Naive thymus-derived CD8-positive, alpha-beta T cell (primary cell): ENCODE data around the gene LMLN. TPM values are rescaled to one million over a fixed set of nuclear protein-coding genes. Genes with fewer than 3 reads are reported as not detected.

Source experiments
- ATAC-seq, 2 donors: fragments of 150-1000 bp; cut with Tn5 transposase in 1 of 2; sonication (Bioruptor Pico), chemical (Tn5 transposase) in 1 of 2; 1 replicate in 1 of 2; 2 replicates in 1 of 2; pipeline ENCODE4 v1.10.0; 2021; ENCODE audit warnings: mild to moderate bottlenecking in 2 of 2, moderate library complexity in 2 of 2
- POLR2A ChIA-PET: fragments of 350-600 bp; sonication (Branson Sonifier 250); formaldehyde crosslinking; loops from one replicate; lab custom pipeline; 2021; ENCODE audit warnings: antibody characterized with exemption; lab: Charles Lee
- DNase-seq, 10 donors: peaks; one replicate each; pipeline versions ENCODE4 v3.0.0 to v3.0.0-alpha.2; 2020 to 2022
- H3K27ac Mint-ChIP-seq, 10 donors: one replicate each; pipeline ENCODE4 v1.8.0; 2020 to 2022; ENCODE audit warnings: mild to moderate bottlenecking in 10 of 10, mixed read lengths in 10 of 10, moderate library complexity in 4 of 10, inconsistent platforms in 1 of 10
- H3K27me3 Mint-ChIP-seq, 5 donors: one replicate each; pipeline ENCODE4 v1.8.0; 2021 to 2022; ENCODE audit warnings: mixed read lengths in 5 of 5
- H3K36me3 Mint-ChIP-seq, 3 donors: one replicate each; pipeline ENCODE4 v1.8.0; 2020 to 2022; ENCODE audit warnings: mixed read lengths in 3 of 3, mild to moderate bottlenecking in 2 of 3, inconsistent platforms in 1 of 3
- H3K4me1 Mint-ChIP-seq, 4 donors: one replicate each; pipeline ENCODE4 v1.8.0; 2021 to 2022; ENCODE audit warnings: mixed read lengths in 4 of 4
- H3K4me3 Mint-ChIP-seq, 10 donors: one replicate each; pipeline ENCODE4 v1.8.0; 2020 to 2022; ENCODE audit warnings: mild to moderate bottlenecking in 10 of 10, mixed read lengths in 10 of 10, moderate library complexity in 6 of 10, inconsistent platforms in 1 of 10
- H3K9me3 Mint-ChIP-seq, 9 donors: one replicate each; pipeline ENCODE4 v1.8.0; 2020 to 2022; ENCODE audit warnings: mixed read lengths in 9 of 9, mild to moderate bottlenecking in 3 of 9, inconsistent platforms in 1 of 9, moderate library complexity in 1 of 9
- polyA plus RNA-seq, 3 donors: library from polyadenylated mRNA; unstranded; fragments of 300-500 nt; fragmentation: Illumina TruSeq; gene quantifications; one replicate each; pipeline ENCODE4 v1.2.3, GENCODE V29; 2021
- total RNA-seq, 8 experiments: library from RNA in 2 of 8; stranded (reverse) in 2 of 8; gene quantifications; one replicate each; pipeline ENCODE4 v1.2.3 and lab custom pipeline; 2021 to 2026

Gene LMLN
- total and polyA plus RNA-seq, 5 experiments from 2014 or later = 3.3 to 13.2 (median 4.9) TPM

DNA sequence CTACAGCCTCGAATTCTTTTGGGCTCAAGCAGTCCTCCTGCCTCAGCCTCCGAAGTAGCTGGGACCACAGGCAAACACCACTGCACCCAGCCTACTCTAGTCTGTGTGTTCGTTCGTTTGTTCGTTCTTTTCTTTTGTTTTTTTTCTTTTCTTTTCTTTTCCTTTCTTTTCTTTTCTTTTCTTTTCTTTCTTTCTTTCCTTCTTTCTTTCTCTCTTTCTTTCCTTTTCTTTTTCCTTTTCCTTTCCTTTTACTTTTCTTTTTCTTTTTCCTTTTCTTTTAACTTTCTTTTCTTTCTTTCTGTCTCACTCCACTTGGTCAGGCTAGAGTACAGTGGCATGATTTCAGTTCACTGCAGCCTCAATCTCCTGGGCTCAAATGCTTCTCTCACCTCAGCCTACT, 36.8 kb downstream of the LMLN start:
- peaks cover 14 to 71% (median 38%) of the 10 kb centered on the region in 3 donors for H3K36me3 Mint-ChIP-seq
- no peak overlapping the region for H3K4me3 Mint-ChIP-seq
- H3K9me3 Mint-ChIP-seq = no peaks in the 10 kb centered on the region
- no peaks in the 10 kb centered on the region for H3K27me3 Mint-ChIP-seq
- DNase-seq = no peak
- H3K4me1 Mint-ChIP-seq = peaks cover 0 to 1% (median 0%) of the 10 kb centered on the region in 4 donors
- peak overlapping the region in 2 of 10 donors; percentile 14 to 38 for H3K27ac Mint-ChIP-seq
- ATAC-seq = no peak
- POLR2A ChIA-PET = no interaction called here

DNA sequence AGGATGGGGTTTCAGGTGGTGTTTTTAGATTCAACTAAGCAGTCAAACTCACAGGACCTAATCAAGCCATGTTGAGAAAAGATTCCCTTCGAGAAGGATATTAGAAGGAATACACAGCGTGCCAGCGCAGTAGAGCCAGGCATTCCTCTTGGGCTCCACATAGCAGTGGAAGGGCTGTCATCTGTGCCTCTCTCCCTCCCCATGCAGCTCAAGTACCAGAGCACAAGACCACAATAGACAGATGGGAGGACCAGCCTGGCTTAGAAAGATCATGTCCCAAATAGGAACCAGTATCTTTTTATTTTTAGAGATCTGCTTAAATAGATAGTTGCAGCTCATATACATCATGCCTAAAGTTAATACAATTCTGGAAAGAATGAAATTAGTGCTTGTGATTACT, 37.9 kb downstream of the LMLN start:
- peaks cover 0 to 1% (median 0%) of the 10 kb centered on the region in 4 donors for H3K4me1 Mint-ChIP-seq
- no peaks in the 10 kb centered on the region for H3K9me3 Mint-ChIP-seq
- POLR2A ChIA-PET = no interaction called here
- ATAC-seq = no peak
- no peaks in the 10 kb centered on the region for H3K27me3 Mint-ChIP-seq
- DNase-seq = no peak
- no peak overlapping the region for H3K4me3 Mint-ChIP-seq
- peaks cover 7 to 69% (median 32%) of the 10 kb centered on the region in 3 donors for H3K36me3 Mint-ChIP-seq
- no peak overlapping the region for H3K27ac Mint-ChIP-seq

DNA sequence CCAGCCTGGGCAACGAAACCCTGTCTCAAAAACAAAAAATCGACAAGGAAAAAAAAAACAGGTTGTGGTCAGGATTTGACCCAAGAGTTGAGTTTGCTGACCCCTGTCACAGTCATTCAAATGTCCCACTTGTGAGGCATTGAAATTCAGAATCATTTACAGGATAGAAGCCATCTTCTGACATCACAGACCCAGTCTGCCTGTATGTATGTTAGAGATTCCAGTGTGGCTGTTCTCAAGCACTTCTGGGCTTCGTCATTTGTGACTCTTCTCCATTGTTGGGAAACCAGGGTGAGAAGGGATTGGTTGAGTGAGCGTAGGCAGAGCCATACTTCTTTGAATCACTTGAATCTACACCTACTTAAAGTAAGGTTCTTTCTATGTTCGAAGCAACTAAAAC, 57.1 kb downstream of the LMLN start:
- H3K4me3 Mint-ChIP-seq = no peak overlapping the region
- POLR2A ChIA-PET = interaction anchor here (0.6 kb wide), 1 partner anchor 60 kb away, joined by 3 read pairs; no protein-coding TSS in a partner anchor
- peaks cover 0 to 34% (median 24%) of the 10 kb centered on the region in 3 donors for H3K36me3 Mint-ChIP-seq
- no peak overlapping the region for H3K27ac Mint-ChIP-seq
- no peaks in the 10 kb centered on the region for H3K9me3 Mint-ChIP-seq
- ATAC-seq (no peak), DNase-seq (no peak)
- H3K27me3 Mint-ChIP-seq = no peaks in the 10 kb centered on the region
- no peaks in the 10 kb centered on the region for H3K4me1 Mint-ChIP-seq

DNA sequence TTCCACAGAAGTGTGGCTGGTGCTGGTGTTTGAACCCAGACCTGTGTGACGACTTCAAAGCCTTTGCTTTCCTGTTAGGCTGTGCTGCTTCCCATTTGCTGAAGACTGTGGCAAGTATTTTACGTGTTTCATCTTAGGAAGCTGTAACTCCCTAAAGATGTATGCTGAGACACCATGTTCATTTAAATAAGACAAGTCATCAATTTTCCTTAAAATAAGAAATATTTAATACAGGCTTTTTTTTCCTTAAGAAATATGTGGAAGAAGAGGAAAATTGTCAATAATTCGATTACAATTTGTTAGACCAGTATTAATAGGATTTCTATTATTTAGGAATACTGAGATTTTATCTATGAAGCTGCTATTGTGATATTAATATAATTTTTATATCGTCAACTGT, 58.4 kb downstream of the LMLN start:
- POLR2A ChIA-PET = no interaction called here
- no peaks in the 10 kb centered on the region for H3K9me3 Mint-ChIP-seq
- no peak for ATAC-seq

DNA sequence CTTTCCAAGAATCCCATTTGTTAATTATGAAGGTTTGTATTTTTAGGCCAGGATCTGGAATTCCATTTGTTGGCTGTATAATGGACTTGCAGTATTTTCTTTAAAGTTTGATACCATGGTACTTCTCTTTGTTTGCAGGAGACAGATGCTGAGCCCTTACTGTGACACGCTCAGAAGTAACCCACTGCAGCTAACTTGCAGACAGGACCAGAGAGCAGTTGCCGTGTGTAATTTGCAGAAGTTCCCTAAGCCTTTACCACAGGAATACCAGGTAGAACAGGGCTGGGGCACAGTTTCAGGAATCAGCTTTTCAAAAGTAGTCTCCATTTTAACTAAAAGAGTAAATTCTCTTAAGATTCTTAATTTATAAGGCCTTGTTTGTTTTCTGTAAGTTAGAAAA, 59.1 kb downstream of the LMLN start:
- Mint-ChIP-seq H3K4me3 (no peak overlapping the region), H3K9me3 (no peaks in the 10 kb centered on the region), H3K36me3 (peaks cover 0 to 45% (median 33%) of the 10 kb centered on the region in 3 donors), H3K4me1 (no peaks in the 10 kb centered on the region), H3K27me3 (no peaks in the 10 kb centered on the region), H3K27ac (no peak overlapping the region)
- ATAC-seq = no peak
- no peak for DNase-seq
- POLR2A ChIA-PET = no interaction called here

More for the DNA sequence above, 58.4 kb downstream of the LMLN start:
- Mint-ChIP-seq H3K4me3 (no peak overlapping the region), H3K27ac (no peak overlapping the region), H3K36me3 (peaks cover 0 to 40% (median 29%) of the 10 kb centered on the region in 3 donors), H3K4me1 (no peaks in the 10 kb centered on the region), H3K27me3 (no peaks in the 10 kb centered on the region)
- DNase-seq = no peak

DNA sequence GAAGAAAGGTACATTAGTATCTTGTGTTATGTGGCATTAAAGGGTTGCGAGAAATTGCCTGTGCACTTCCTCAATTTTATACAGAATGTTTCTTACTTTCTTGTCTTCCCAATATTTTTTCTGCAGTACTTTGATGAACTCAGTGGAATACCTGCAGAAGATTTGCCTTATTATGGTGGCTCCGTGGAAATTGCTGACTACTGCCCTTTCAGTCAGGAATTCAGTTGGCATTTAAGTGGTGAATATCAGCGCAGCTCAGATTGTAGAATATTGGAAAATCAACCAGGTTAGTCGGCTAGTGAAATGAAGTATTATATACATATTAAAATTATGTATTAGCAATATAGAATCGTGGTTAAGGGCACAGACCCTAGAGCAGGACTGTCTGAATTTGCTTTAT, 61.3 kb downstream of the LMLN start:
- H3K36me3 Mint-ChIP-seq = peaks cover 0 to 59% (median 38%) of the 10 kb centered on the region in 3 donors
- no peak for ATAC-seq
- no peaks in the 10 kb centered on the region for H3K27me3 Mint-ChIP-seq
- no peak overlapping the region for H3K27ac Mint-ChIP-seq
- H3K4me1 Mint-ChIP-seq = no peaks in the 10 kb centered on the region
- H3K9me3 Mint-ChIP-seq = no peaks in the 10 kb centered on the region
- POLR2A ChIA-PET = no interaction called here
- no peak overlapping the region for H3K4me3 Mint-ChIP-seq
- no peak for DNase-seq

DNA sequence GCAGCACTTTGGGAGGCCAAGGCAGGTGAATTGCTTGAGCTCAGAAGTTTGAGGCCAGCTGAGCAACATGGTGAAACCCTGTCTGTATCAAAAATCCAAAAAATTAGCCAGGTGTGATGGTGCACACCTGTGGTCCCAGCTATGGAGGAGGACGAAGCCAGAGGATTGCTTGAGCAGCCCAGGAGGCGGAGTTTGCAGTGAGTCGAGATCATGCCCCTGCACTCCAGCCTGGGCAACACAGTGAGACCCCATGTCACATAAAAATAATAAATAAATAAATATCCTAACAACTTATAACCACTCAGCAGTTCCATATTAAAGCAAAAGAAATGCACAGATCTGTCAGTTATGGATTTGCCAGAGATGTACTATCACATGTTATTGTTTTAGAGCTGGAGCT, 62.6 kb downstream of the LMLN start:
- no peaks in the 10 kb centered on the region for H3K27me3 Mint-ChIP-seq
- ATAC-seq (no peak), DNase-seq (no peak)
- POLR2A ChIA-PET = no interaction called here
- no peaks in the 10 kb centered on the region for H3K4me1 Mint-ChIP-seq
- H3K4me3 Mint-ChIP-seq = no peak overlapping the region
- no peaks in the 10 kb centered on the region for H3K9me3 Mint-ChIP-seq
- no peak overlapping the region for H3K27ac Mint-ChIP-seq
- H3K36me3 Mint-ChIP-seq = peaks cover 4 to 66% (median 34%) of the 10 kb centered on the region in 3 donors

DNA sequence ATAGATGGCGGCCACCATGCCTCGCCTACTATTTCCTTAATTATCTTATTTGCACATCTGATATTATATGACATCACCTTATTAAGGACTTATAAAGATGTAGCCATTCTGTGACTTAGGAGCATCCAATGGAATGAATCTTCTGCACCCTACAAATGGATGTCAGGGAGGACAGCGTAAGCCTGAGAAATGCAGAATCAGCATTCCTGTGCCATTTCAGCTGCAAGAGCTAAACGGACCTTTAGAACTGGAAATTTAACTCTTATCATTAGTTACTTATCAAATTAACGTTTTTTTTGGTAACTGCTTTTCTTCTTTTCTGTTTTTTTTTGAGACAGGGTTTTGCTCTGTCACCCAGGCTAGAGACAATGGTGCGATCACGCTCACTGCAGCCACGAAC, 65.6 kb downstream of the LMLN start:
- ATAC-seq (no peak), DNase-seq (no peak)
- H3K9me3 Mint-ChIP-seq = no peaks in the 10 kb centered on the region
- no peak overlapping the region for H3K4me3 Mint-ChIP-seq
- POLR2A ChIA-PET = no interaction called here
- no peak overlapping the region for H3K27ac Mint-ChIP-seq
- no peaks in the 10 kb centered on the region for H3K27me3 Mint-ChIP-seq
- H3K4me1 Mint-ChIP-seq = no peaks in the 10 kb centered on the region
- H3K36me3 Mint-ChIP-seq = peaks cover 6 to 66% (median 33%) of the 10 kb centered on the region in 3 donors

DNA sequence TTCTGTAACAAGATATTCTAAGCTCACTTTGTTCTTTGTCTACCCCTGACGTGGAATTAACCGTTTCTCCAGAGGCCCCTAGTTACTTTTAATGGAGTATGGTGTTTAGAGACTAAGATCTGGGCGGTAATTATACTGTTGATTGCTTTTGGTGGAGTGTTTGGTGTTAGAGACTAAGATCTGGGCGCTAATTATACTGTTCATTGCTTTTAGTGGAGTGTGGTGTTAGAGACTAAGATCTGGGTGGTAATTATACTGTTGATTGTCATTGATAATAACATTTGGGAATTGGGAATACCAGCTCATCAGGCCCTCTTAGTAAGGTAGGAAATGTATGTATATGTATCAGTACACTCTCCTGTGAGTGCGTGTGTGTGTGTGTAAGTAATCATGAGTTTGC, 66.6 kb downstream of the LMLN start:
- Mint-ChIP-seq H3K4me1 (no peaks in the 10 kb centered on the region), H3K9me3 (no peaks in the 10 kb centered on the region), H3K36me3 (peaks cover 6 to 68% (median 31%) of the 10 kb centered on the region in 3 donors), H3K4me3 (no peak overlapping the region), H3K27me3 (no peaks in the 10 kb centered on the region), H3K27ac (no peak overlapping the region)
- DNase-seq (no peak), ATAC-seq (no peak)
- POLR2A ChIA-PET = no interaction called here

DNA sequence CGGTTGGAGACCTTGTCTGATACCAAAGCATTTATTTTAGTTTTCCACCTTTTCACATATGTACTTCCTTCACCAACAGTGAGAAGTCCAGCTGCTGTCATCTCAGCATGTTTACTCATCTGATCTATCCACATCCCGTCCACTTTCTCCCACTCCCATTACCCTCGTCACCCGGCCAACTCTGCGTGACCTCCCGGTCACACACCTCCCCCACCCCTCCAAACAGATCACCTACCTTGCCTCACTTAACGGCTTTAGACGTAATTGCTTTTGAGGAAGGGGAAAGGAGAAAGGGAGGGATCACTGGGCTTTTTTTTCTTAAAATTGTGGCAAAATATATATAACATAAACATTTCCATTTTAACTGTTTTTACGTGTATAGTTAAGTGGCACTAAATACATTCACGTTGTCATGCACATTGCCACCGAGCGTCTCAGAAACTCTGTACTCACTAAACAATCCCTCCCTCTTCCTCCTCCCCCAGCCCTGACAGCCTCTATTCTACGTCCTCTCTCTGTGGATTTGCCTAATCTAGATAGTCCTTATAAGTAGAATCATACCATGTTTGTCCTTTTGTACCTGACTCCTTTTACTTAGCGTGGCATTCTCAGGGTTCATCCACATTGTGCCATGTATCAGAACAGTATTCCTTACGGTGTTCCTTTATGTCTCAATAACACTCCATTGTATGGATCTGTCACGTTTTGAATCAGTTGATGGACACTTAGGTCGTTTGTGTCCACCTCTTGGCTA, 67.2 kb downstream of the LMLN start:
- Mint-ChIP-seq H3K4me3 (no peak overlapping the region), H3K27ac (no peak overlapping the region), H3K36me3 (peaks cover 6 to 65% (median 26%) of the 10 kb centered on the region in 3 donors), H3K4me1 (no peaks in the 10 kb centered on the region), H3K9me3 (no peaks in the 10 kb centered on the region), H3K27me3 (no peaks in the 10 kb centered on the region)
- POLR2A ChIA-PET = no interaction called here
- DNase-seq (no peak), ATAC-seq (no peak)

DNA sequence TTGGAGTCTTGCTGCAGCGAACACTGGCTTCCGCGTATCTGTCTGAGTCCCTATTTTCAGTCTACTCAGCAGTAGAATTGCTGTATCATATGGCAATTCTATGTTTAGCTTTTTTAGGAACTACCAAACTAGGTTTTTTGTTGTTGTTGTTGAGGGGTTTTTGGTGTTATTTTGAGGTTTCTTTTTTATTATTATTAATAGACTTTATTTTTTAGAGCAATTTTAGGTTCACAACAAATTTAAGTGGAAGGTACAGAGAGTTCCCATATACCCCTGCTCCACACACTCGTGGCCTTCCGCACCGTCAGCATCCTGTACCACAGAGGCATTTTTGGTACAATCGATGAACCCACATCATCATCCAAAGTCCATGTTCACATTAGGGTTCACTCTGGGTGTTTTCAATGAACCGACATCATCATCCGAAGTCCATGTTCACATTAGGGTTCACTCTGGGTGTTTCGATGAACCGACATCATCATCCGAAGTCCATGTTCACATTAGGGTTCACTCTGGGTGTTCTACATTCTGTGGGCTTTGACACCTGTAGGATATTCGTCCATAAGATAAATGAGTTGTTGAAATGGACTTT, 67.9 kb downstream of the LMLN start:
- H3K27me3 Mint-ChIP-seq = no peaks in the 10 kb centered on the region
- POLR2A ChIA-PET = no interaction called here
- DNase-seq (no peak), ATAC-seq (no peak)
- peaks cover 0 to 2% (median 0%) of the 10 kb centered on the region in 4 donors for H3K4me1 Mint-ChIP-seq
- H3K4me3 Mint-ChIP-seq = no peak overlapping the region
- H3K36me3 Mint-ChIP-seq = peaks cover 6 to 61% (median 23%) of the 10 kb centered on the region in 3 donors
- no peaks in the 10 kb centered on the region for H3K9me3 Mint-ChIP-seq
- H3K27ac Mint-ChIP-seq = no peak overlapping the region

DNA sequence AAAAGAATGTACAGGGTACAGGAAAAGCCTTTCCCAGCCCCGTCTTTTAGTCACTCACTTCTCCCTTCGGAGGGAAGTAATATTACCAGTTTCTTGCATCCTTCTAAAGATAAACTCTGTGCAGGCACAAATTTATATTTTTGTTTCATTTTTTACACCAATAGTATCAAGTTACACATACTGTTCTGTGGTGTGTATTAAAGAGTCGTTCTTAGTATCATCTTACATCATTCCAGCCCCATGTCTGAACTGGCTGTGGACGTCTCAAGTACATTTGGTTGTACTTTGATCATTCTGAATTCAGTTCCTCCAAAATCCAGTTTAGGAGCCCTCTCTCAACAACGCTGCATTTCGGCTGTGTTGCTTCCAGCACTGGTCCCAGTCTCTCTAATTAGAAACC, 68.7 kb downstream of the LMLN start:
- POLR2A ChIA-PET = no interaction called here
- Mint-ChIP-seq H3K27ac (no peak overlapping the region), H3K9me3 (no peaks in the 10 kb centered on the region), H3K36me3 (peaks cover 6 to 58% (median 23%) of the 10 kb centered on the region in 3 donors), H3K4me1 (peaks cover 0 to 2% (median 0%) of the 10 kb centered on the region in 4 donors), H3K27me3 (no peaks in the 10 kb centered on the region), H3K4me3 (no peak overlapping the region)
- ATAC-seq (no peak), DNase-seq (no peak)

DNA sequence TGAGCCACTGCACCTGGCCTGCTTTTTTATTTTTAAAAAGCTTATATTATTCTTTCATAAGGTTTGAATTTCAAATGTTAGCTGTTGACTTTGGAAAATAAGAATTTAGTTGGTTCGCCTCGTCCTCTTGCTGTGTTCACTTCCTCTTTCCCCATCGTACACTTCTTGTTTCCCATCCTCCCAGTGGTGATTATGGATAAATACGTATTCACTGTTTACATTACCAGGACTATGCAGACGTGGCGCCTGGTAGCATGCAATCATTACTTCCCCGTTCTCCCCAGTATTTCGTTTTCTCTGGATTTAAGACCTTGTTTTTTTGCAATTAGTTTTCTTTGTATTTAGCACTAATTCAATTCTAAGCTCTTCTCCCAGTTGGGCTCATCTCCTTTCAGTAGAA, 70.1 kb downstream of the LMLN start:
- DNase-seq = no peak
- Mint-ChIP-seq H3K4me3 (no peak overlapping the region), H3K27me3 (no peaks in the 10 kb centered on the region), H3K4me1 (peaks cover 0 to 2% (median 0%) of the 10 kb centered on the region in 4 donors), H3K36me3 (peaks cover 6 to 52% (median 20%) of the 10 kb centered on the region in 3 donors), H3K27ac (peak overlapping the region in 3 of 10 donors; percentile 29 to 64 (median 29)), H3K9me3 (no peaks in the 10 kb centered on the region)
- POLR2A ChIA-PET = no interaction called here
- no peak for ATAC-seq
